RPMI7951 (cell line): ENCODE results near the gene USP2. TPM values are rescaled to one million over a fixed set of nuclear protein-coding genes. Genes with fewer than 3 reads are reported as not detected.

Experiments
- DNase-seq: peaks from one replicate; pipeline ENCODE4 v3.0.0-alpha.2; 2012; ENCODE audit warnings: low read depth
- total RNA-seq: library from RNA; depleted of rRNA; stranded (reverse); fragments of >200 nt; shearing (Covaris generic); gene quantifications from 2 replicates; pipeline ENCODE4 v1.2.3, GENCODE V29; 2014

USP2 gene
- total RNA-seq, 1 experiment from 2014 or later = 0.24 TPM

DNA sequence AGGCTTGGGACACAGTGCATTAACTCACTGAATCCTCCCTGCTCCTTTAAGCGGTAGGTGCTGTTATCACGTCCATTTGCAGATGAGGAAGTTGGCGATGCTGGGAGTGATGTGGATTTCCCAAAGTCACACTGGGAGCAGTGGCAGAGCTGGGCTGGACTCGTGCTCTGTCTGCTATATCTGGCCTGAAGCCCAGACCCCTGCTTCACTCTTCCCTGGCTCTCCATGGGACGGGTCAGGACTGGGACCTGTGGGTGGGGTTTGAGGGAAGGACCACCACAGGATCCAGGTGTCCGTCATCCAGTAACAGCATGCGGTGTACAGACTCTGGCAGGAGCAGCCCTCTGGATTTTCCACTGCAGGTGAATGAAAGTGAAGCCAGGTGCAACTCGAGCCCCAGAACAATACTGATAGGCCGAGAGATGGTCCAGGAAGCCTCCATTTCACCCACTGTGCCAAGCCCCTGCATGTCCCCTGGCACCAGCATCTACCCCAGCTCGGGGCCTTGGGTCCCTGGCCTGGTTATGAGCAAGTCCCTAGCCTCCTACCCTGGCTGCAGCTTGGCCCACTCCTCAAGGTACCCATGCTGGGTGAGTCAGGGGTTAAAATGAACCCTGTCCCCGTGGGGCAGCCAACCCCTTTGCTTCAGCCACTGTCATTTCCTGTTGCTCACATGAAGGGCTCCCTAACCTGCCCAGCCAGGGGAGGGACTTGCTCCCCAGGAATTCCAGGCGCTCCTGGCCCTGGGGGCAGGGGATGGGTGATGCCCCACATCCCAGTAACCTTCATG lies 4.2 kb downstream of the USP2 start:
- DNase-seq = no peak

DNA sequence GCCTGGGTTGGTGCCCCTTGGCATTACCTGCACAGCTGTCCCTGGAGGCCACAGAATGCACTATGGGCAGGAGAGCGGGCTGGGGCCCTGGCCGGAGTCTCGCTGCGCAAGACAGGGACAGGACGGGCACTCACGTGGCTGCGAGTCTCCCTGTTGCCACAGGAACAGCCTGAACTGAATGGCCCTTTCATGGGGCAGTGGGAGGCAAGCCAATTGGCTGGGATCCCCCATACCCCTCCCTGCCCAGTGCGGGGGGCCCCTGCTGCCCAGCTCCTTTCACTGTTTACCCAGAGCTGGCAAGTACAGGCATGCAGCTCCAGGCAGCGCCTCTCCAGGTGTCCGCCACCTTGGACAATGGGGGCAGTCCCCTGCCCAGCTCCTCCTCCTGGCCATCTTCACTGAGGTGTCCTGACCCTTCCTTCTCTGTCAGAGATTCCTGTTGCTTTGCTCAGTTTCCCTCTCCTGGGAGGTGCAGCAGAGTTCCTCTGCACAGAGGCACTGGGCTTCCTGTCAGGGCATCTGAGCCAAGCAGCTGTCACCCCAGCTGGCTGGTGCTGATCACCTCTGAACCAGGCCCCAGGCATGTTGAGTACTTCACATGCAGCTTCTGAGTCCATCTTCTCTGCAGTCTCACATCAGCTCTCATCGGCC lies 5.2 kb downstream of the USP2 start:
- no peak for DNase-seq

DNA sequence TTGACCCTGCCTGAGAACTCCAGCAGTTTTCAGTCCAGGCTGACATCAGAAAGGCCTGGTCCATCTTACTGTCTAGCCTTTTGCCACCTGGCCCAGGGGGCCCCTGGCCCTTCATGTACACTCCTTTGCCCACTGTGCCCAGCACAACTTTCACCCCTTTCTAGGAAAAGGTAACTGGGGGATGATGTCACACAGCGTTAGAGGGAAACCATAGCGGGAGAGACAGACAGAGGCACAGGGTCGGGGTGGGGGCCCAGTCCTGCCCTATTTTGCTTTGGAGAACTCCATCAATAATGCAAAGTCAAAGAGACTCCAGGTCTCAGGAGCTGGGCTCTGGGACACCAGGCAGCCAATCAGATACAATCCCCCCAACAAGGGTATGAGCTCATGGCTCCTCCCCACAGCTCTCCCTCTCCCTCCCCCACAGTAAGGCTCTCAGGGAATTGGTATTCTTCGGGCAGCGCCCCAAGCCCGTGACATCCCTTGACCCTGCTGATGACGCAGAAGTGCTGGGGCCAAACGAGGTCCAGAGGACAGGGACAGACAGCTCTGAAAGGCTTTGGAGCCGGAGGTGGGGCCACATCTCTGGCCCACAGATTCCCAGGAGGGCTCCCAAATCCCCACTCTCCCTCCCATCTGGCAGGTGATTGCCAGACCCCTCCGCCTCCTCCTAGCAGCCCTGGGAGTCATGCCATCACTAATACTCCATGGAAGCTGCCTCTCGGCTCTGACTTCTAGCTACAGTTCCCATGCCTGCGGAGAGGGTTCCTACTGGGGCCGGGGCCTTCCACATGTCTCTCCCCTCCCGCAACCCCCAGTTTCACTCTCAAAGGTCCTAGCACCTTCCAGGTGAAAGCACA lies 5.9 kb downstream of the USP2 start:
- peak; percentile 47 for DNase-seq

DNA sequence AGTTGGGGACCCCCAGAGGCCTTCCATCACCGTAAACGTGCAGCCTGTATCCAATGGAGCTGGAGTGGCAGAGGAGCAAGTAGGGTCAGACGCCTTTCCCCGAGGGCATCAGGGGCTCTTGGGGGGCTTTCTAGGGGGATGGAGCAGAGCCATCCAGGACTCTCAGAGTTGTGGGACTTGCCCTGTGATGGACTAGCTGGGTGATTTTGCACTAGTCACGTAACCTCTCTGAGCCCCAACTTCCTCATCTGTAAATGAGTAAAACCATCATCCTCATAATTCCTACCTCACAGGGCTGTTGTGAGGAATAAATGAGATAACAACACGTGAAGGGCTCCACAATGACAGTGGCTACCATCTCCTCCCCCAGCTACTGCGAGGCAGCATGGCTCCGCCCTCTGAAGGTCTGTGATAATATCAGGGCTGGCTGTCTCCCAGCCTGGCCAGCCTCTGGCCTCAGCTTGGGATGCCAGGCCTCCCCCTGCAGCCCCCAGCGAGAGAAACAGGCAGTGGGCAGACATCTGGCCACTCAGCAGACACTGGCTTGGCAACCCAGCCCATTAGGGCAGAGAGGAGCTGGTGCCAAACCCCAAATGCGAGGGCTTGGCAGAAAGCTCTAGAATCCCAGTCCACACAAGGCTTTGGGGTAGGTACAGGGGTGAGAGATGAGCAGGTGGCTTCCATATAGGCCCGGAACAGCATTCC lies 6.7 kb downstream of the USP2 start:
- peak; percentile 20 for DNase-seq

DNA sequence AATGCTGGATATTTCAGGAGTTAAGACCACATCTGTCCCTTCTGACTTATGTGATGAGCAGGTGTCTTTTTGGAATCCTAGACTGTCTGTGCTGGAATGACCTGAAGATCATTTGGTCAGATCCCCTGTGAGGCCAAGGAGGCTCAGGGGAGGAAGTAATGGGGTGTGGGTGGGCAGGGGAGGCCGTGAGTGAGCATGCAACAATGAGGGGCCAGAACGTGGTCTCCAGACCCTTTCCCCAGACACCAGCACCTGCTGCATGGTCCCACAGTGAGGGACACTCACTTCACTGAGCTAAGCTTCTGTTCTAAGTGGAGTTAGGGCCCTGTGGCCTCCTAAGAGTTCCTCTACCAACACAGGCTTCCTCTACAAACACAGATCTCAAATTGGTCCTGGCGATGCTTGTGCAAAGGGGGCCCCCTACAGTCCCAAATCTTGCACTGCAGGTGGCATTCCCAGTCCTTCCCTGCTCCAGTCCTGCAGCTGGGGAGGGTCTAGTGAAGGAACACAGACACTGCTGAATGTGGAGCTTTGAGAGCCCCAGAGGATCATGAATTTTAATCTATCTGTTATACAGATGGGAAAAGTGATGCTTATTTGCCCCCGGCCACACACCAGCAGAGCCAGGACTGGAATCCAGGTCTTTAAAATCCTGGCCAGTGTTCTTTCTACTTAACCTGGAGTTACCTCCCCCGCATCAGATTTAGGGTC lies 7.4 kb downstream of the USP2 start:
- peak; percentile 63 for DNase-seq

DNA sequence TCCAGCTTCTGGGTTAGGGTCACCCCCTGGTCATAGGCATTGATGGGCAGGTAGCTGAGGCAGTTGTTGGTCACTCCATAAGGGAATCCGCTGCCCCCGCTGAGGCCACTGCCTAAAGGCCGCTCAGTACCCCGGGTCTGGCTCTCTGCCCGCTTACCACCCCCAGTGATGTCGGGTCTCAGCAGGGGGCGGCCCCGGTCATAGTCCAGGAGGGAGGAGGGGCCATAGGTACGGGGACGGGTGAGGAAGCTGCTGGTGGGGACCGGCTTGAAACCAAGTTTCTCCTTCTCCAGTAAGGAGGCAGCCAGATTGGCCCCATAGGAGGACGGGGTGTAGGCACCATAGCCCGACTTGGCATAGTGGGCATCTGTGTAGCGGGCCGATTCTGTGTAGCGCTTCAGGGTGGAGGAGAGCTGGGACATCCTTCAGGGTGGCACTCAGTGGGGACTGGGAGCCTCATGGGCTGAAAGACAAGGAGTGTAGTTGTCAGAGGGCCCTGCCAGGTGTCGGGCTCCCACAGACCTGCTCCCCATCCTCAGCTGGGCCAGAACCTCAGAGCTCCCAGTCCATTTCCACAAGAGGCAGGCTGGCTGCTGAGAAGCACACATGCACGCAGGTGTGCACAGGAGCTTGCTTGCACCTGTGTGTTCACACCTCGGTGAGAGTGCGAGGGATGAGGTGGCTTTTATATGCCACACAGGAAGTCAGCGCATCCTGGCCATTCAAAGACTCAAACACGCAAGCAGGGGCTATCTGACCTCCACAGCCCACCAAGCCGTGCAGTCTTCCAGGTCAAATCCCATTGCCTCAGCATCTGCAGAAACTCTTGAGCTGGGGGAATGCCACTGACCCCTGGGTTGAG lies 8.2 kb downstream of the USP2 start:
- no peak for DNase-seq

DNA sequence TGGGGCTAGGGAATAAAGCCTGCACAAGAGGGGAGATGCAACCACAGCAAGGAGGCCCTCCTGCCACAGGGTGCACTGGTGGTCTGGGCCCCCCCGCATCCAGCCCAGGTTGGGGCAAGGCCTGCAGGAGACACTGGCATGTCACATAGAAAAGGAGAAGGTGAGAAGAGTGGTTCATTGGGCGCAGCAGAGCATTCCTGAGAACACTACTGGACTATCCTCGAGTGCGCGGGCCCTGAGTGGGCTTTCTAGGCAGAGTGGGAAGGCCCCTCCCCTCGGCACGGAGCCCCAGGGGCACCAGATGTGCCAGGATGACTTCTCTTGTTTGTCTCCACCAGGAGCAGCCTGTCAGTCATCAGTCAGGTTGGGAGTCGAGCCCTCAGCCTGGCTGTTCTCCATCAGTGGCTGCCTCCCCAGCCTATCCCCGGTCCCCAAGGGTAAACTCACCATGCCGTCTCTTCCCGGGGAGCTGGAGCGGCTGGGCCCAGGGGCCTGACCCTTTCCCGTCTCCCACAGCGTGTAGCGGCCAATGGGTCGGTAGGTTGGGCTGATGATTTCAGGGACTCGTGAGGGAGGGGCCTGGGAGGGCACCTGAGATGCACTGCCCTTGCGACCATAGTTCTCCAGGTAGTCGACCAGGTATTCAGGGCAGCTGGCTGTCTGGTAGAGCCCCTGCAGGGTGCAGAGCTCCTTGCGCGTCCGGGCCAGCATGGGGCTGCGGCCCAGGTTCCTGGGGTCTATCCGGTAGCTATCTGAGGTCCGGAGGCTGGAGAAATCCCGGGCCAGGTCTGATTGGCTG lies 9.0 kb downstream of the USP2 start:
- no peak for DNase-seq

DNA sequence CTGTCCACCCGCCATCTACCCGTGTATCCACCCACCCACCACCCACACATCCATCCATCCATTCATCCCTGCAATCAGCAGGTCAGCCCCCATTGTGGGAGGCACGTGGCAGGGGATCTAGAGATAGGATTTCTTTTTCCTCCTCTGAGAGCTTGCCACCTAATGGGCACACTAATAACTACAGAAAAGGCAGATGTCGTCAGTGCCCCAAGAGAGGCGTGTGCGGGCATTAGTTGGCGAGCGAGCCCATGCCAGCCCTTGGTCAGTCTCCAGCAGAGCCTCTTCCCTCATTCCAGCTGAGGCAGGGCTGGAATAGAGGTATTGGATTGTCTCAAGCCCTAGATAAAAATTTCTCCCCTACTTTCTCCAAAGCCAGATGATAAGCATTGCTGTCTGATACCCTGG lies 9.7 kb downstream of the USP2 start:
- peak; percentile 24 for DNase-seq

DNA sequence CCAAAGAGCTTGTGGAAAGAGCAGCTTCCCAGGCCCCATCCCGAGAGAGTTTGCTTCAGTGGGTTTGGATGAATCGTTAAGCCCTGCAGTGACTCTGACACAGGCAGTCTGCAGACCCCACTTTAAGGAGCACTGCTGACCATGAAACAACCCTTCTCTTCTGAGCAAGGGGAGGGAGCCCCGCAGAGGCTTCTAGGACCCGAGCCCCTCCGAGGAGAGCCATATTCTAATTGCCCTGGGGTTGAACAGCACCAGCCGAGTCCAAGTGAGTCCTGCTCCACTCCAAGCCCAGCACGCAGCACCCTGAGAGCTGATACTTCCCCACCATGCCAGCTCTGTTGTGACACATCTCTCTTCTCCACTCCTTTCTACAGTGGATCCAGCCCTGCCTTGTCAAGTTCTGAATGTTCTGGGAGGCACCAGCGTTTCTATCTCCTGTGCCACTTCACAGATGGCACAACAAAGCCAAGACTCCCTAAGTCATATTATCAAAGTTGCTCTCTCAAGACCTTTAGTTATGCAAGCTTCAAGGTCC lies 10.4 kb downstream of the USP2 start:
- DNase-seq = no peak

DNA sequence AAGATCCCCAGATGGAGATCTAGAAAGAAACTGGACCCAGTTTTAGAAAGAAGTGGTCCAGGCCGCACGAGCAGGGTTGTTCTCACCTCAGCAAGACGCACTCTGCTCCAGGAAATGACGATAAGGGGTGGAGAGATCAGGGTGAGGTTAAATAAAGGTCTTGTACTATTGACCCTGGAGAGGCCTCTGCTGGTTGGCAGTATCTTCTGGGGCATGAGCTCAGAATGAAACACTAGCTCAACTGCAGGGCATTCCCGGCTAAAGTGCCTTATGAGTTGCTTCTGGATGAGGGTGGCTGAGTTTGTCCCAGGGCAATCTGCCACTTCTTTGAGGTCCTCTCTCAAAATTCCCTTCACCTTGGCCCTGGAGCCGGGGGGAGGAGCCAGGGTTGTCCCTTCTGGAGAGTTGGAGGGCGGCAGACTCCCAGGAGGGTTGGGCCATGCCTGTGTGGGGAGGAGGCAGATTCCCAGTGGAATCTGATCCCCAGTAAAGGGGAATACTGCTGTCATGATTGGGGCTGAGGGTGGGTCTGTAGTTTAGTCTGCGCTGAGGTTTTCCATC lies 10.9 kb downstream of the USP2 start:
- no peak for DNase-seq

DNA sequence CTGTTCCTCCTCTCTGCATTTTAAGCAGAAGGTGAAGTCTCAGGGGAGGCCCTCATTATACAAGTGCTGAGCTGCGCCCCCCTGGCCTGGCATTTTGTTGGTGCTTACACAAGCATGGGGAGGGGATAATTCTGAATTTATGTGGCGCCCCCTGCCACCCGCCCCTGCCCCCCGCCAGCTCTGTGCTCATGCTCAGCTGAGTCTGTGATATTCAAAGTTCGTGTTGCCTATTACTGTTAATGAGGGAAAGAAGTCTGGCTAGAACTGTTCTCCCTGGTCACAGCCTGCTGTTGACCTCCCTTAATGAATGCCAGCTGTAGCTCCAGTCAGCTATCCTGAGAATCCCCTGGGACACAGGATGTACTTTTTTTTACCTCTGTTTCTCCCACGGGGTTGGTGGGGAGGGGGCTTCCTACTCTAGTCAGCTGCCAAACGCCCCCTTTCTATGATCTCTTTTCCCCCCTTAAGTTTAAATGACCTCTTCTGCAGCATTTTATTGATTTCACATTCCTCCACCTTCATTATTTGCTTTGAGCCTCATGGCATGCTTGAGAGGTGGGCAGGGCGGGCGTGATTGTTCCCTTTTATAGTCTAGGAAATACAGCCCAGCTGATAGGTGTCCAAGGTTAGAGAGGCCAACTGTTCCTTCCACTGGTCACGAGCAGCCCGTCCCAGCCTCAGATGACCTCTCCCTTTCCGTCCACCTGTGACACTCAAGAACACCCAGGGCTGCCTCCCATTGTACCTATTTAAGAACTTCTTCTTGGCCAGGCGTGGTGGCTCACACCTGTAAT lies 12.2 kb downstream of the USP2 start:
- peak; percentile 15 for DNase-seq

DNA sequence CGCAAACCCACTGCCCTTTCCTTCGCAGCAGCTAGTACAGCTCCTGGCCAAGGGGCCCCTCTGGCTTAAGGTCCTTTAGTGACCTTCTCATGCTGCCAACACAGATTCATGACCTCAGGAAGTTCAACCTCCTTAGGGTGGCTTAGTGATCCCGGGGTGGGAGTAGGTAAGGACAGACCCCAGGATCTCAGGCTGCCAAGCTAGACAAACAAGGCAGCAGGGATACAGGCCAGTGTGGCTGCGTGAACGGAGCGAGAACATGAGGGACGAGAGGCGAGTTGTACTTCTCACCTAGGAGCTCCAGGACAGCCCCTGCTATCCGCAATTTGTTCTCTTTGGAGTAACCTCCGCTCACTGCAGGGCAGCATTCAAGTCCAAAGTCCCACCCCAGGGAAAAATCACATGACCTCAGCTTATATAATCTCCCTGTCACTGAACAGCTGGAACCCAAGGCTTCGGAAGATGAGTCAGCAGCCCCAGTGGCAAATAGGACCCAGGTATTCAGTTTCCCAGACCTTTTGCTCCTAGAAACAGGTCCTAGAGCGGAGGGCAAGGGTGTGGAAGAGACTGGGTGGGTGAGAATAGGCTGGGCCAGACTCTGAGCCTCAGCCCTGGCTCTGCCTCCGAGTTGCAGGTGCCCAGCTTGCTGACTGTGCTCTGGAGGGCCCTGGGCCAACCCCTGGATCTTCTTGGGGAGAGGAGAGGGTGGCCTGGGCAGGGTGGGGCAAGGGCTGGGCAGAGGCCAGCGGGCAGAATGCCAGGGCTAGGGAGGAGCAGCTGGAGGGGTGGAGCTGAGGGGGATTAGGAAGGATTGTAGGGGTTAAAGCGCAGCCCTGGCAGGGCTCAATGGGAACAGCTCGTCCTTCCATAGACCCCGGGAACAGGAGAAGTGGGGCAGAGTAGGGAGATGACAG lies 13.1 kb downstream of the USP2 start:
- peak; percentile 28 for DNase-seq

DNA sequence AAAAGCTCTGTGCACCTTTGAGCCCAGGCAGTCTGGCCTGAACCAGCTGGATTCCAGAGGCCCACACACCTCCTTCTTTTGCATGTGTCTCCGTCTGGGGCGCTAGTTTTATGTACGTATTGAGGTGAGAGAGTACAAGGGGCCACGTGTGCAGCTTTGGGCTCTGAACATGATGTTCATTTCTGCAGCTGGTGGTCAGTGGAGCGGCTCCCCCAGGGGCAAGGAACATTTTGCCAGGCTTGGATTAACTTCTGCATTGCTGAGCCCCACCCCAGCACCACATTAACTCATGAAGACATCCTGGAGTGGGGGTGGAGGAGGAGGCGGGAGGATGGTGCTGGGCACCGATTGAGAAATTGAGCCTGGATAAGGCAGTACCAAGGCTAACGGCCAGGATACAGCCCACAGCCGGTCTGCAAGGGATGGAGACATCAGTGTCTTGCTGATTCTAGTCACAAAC lies 13.8 kb downstream of the USP2 start:
- DNase-seq = no peak

DNA sequence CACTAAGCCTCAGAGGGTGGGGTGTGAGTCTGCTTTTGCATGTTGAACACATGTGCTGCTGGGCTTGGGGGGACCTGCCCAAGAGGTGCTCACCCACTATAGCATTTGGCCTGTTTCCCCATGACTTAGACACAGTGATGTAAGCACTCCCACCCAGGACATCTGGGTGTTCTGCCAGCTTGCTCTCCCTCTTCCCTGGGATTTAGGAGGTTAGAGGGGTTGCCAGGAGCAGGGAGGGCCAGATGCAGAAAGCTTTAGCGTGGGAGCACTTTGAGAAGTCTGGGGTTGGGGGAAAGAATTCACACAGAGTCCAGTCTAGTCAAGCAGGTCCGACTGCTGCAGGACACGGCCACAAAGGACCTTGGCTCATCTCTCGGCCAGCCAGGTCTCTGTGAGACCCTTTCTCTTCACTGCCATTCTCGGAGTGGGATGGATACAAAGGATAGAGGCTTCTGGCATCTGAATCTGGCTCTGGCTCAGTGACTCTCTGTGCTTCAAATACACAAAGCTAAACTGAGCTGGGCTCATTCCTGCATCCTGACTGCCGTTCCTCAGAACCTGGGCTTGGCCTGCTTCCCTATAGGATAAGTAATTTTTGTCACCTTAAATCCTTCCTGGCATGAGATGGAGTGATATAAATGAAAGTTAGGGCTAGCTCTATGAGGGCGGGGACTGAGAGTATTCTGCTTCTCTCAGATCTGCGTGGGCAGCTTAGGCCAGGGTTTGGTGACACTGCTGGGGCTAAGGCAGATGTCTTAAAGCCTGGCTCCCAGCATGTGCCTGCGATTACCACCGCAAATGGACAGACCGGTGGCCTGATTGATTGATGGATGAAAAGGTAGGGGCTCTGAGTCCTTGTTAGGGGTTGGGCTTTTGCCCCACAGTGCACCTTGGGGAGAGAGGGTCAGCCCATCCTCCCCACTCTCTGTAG lies 14.5 kb downstream of the USP2 start:
- DNase-seq = no peak

DNA sequence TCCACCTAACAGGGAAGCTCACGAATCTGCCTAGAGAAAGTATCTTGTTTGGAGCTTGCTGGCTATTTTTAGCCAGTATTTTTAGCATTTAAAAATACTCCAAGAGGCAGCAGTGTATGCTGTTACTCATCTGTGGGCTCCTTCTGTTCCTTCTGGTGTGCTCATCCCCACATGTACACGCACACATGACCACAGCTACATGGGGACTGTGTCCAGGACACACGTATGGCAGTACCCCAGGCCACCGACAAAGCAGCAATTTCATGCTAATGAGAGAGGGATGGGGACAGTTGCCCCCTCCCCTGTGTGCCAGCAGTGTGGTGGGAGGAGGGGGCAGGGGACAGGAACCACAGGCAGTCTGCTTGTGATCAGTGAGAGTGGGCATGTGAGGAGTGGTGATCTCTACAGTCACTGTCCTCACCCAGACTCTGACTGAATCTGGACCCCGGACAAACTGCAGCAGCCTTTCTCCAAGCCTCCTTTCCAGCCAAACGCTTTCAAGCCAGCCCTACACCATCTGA lies 16.4 kb downstream of the USP2 start:
- peak; percentile 20 for DNase-seq
